Fibroblast of lung (primary cell): ENCODE measurements around the gene TSGA10IP. TPM values are rescaled to one million over a fixed set of nuclear protein-coding genes. Genes with fewer than 3 reads are reported as not detected.

Source experiments
- DNase-seq, 2 donors: peaks; one replicate each; pipeline versions ENCODE4 v3.0.0 to v3.0.0-alpha.2; 2010; ENCODE audit warnings: low read depth in 2 of 2
- H2AFZ ChIP-seq: 2 replicates; pipeline ENCODE4 v1.5.1; 2012; ENCODE audit warnings: low read length, control low read depth, inconsistent platforms
- H3K27ac ChIP-seq: 2 replicates; pipeline ENCODE4 v1.5.1; 2011; ENCODE audit warnings: low read length, control low read depth; ENCODE audit not compliant: insufficient read depth
- H3K27me3 ChIP-seq: 2 replicates; pipeline ENCODE4 v1.5.1; 2011; ENCODE audit warnings: mild to moderate bottlenecking, low read length; ENCODE audit not compliant: control insufficient read depth, insufficient read depth
- H3K36me3 ChIP-seq: 2 replicates; pipeline ENCODE4 v1.5.1; 2011; ENCODE audit warnings: low read length; ENCODE audit not compliant: control insufficient read depth, insufficient read depth
- H3K4me1 ChIP-seq: 2 replicates; pipeline ENCODE4 v1.5.1; 2011; ENCODE audit warnings: low read length; ENCODE audit not compliant: control insufficient read depth, insufficient read depth; ENCODE audit errors: extremely low read depth
- H3K4me2 ChIP-seq: 2 replicates; pipeline ENCODE4 v1.5.1; 2011; ENCODE audit warnings: low read length, control low read depth; ENCODE audit not compliant: insufficient read depth; ENCODE audit errors: extremely low read depth
- H3K4me3 ChIP-seq, 4 experiments: fragments of 200-600 bp in 1 of 4; sonication (generic) in 1 of 4; replicated peaks in 1 of 4; 2 replicates each; pipeline ENCODE4 v1.5.1; 2011 to 2016; ENCODE audit warnings: low read length in 4 of 4, low read depth in 3 of 4, mild to moderate bottlenecking in 3 of 4, control low read depth in 2 of 4, inconsistent platforms in 1 of 4, mixed read lengths in 1 of 4; ENCODE audit not compliant: insufficient read depth in 1 of 4; ENCODE audit errors: control extremely low read depth in 1 of 4
- H3K79me2 ChIP-seq: 2 replicates; pipeline ENCODE4 v1.5.1; 2012; ENCODE audit warnings: mild to moderate bottlenecking, low read length, inconsistent platforms; ENCODE audit not compliant: control insufficient read depth, insufficient read depth
- H3K9ac ChIP-seq: 2 replicates; pipeline ENCODE4 v1.5.1; 2011; ENCODE audit warnings: mild to moderate bottlenecking, low read length, control low read depth; ENCODE audit not compliant: insufficient read depth
- H3K9me3 ChIP-seq: 2 replicates; pipeline ENCODE4 v1.5.1; 2012; ENCODE audit warnings: low read depth, low read length; ENCODE audit not compliant: control insufficient read depth, insufficient read depth
- H4K20me1 ChIP-seq: 2 replicates; pipeline ENCODE4 v1.5.1; 2011; ENCODE audit warnings: low read length; ENCODE audit not compliant: control insufficient read depth, insufficient read depth; ENCODE audit errors: extremely low read depth
- CTCF ChIP-seq, 2 donors: IDR thresholded peaks in 1 of 2; conservative IDR thresholded peaks in 1 of 2; 1 replicate in 1 of 2; 2 replicates in 1 of 2; pipeline ENCODE4 v1.5.1; 2011 to 2012; ENCODE audit warnings: low read length in 2 of 2, control low read depth in 1 of 2, inconsistent platforms in 1 of 2, low read depth in 1 of 2, mild to moderate bottlenecking in 1 of 2
- EZH2 ChIP-seq: IDR thresholded peaks from 2 replicates; pipeline ENCODE4 v1.5.1; 2012; ENCODE audit warnings: low read length, control low read depth, mild to moderate bottlenecking; ENCODE audit errors: missing control alignments
- polyA plus RNA-seq, 2 donors: library from polyadenylated mRNA; depleted of rRNA in 1 of 2; stranded (reverse) in 1 of 2; unstranded in 1 of 2; fragments of >200 nt; gene quantifications; 2 replicates each; pipeline ENCODE4 v1.2.1, GENCODE V29; 2011 to 2012; ENCODE audit warnings: missing spikeins in 1 of 2
- total RNA-seq: library from RNA; depleted of rRNA; stranded (reverse); fragments of >200 nt; gene quantifications from 2 replicates; pipeline ENCODE4 v1.2.1, GENCODE V29; 2014

The TSGA10IP gene
- total and polyA plus RNA-seq, 2 donors (not counting 1 experiment from before 2014, with no cell fraction given): 0.17 TPM; not detected in 1

DNA sequence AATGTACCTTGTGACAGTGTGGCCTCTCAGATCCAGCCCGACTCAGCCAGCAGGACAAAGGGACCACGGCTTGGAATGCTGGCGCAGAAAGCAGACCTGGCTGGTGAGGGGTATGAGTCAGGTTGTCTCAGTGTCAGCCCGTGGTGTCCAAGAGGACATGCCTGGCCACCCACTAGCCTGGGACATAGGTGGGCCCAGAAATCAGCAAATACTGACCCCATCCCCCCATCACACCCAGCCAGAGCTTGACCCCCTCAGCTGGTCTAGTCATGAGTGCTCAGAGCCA, 61.6 kb downstream of the TSGA10IP start:
- no peak overlapping the region for H2AFZ ChIP-seq
- no peak overlapping the region for H3K4me2 ChIP-seq
- H3K9me3 ChIP-seq: no peaks in the 10 kb centered on the region
- H3K27ac ChIP-seq: no peak overlapping the region
- no peak overlapping the region for H3K9ac ChIP-seq
- H3K4me1 ChIP-seq: peaks cover 2% of the 10 kb centered on the region
- H3K4me3 ChIP-seq: no peak overlapping the region
- H3K36me3 ChIP-seq: peaks cover 8% of the 10 kb centered on the region
- H3K79me2 ChIP-seq: peaks cover 16% of the 10 kb centered on the region
- H3K27me3 ChIP-seq: peaks cover 5% of the 10 kb centered on the region
- TF ChIP-seq CTCF (conservative IDR thresholded peaks at IDR 0.05 in 1 of 2, IDR thresholded peaks at IDR 0.05 in 1 of 2; ENCODE audit: low read depth in 1 of 2, low read length in 2 of 2): no peak
- no peak for TF ChIP-seq EZH2
- H4K20me1 ChIP-seq: no peaks in the 10 kb centered on the region
- DNase-seq: no peak

- Histone ChIP-seq H3K9me3 (no peaks in the 10 kb centered on the region), H3K27me3 (peaks cover 5% of the 10 kb centered on the region), H2AFZ (no peak overlapping the region), H3K36me3 (peaks cover 8% of the 10 kb centered on the region), H3K4me3 (no peak overlapping the region), H3K9ac (no peak overlapping the region), H4K20me1 (no peaks in the 10 kb centered on the region), H3K27ac (no peak overlapping the region), H3K4me1 (peaks cover 2% of the 10 kb centered on the region), H3K79me2 (peaks cover 15% of the 10 kb centered on the region), H3K4me2 (no peak overlapping the region)
- no peak for DNase-seq
- no peak for TF ChIP-seq CTCF (conservative IDR thresholded peaks at IDR 0.05 in 1 of 2, IDR thresholded peaks at IDR 0.05 in 1 of 2; ENCODE audit: low read depth in 1 of 2, low read length in 2 of 2)
- no peak for TF ChIP-seq EZH2
Observed at GRCh38 chr11:66007201-66007634, 61.9 kb downstream of the TSGA10IP start.

DNA sequence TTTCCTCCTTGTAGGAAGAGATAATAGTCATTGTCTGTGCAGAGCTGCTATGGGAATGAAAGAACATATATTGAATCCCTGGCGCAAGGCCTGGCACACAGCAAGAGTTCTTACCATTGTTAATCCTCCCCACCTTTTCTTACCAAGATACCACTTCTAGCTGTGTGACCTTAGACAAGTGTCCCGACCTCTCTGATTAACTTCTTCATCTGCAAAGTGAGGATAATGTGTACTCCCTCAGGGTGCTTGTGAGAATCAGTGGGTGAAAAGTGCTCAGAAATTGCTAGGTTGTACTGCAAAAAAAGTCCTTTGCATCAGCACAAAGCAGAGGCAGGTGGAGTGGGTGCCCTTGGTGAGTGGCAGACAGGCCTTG, 62.8 kb downstream of the TSGA10IP start:
- Histone ChIP-seq H3K4me2 (no peak overlapping the region), H3K4me3 (no peak overlapping the region), H3K79me2 (peaks cover 10% of the 10 kb centered on the region), H3K9me3 (no peaks in the 10 kb centered on the region), H2AFZ (no peak overlapping the region), H3K9ac (no peak overlapping the region), H4K20me1 (no peaks in the 10 kb centered on the region), H3K4me1 (peaks cover 1% of the 10 kb centered on the region), H3K27me3 (peaks cover 7% of the 10 kb centered on the region), H3K27ac (no peak overlapping the region), H3K36me3 (peaks cover 8% of the 10 kb centered on the region)
- TF ChIP-seq CTCF (conservative IDR thresholded peaks at IDR 0.05 in 1 of 2, IDR thresholded peaks at IDR 0.05 in 1 of 2; ENCODE audit: low read depth in 1 of 2, low read length in 2 of 2) (no peak), EZH2 (no peak)
- no peak for DNase-seq
